Endothelial cell of umbilical vein (primary cell): ENCODE results near the gene PRKG1. TPM values are rescaled to one million over a fixed set of nuclear protein-coding genes. Genes with fewer than 3 reads are reported as not detected.

ENCODE experiments used
- BruUV-seq: library from RNA; stranded (reverse); fragments of 400-500 nt; replicated peaks from 2 replicates; lab custom pipeline; 2021; lab: Mats Ljungman, UMichigan
- CTCF ChIA-PET: fragments of 300-600, 350-600 bp; sonication (Branson Sonifier 250); formaldehyde crosslinking; loops from one replicate; lab custom pipeline; 2021; ENCODE audit warnings: antibody characterized with exemption, inconsistent platforms; lab: Charles Lee
- POLR2A ChIA-PET: fragments of 300-600, 350-600 bp; sonication (Branson Sonifier 250); formaldehyde crosslinking; loops from one replicate; lab custom pipeline; 2021; ENCODE audit warnings: antibody characterized with exemption, inconsistent platforms; lab: Charles Lee
- DNase-seq: peaks from one replicate; pipeline ENCODE4 v3.0.0-alpha.2; 2011; ENCODE audit warnings: low read depth, low spot score
- FAIRE-seq: peaks from 2 replicates; lab custom pipeline; 2011; peaks lifted over from hg19 to GRCh38; lab: Jason Lieb, UNC
- H2AFZ ChIP-seq: 2 replicates; pipeline ENCODE4 v1.6.0; 2012; ENCODE audit warnings: low read depth, low read length, control low read depth, inconsistent platforms
- H3K27ac ChIP-seq: 2 replicates; pipeline ENCODE4 v1.5.1; 2011; ENCODE audit warnings: low read depth, mild to moderate bottlenecking, control low read depth, low read length, moderate library complexity; ENCODE audit not compliant: insufficient read depth
- H3K27me3 ChIP-seq, 2 experiments: 2 replicates each; pipeline versions ENCODE4 v1.6.0 to v1.6.1; 2011; ENCODE audit warnings: low read length in 2 of 2, mixed read lengths in 1 of 2; ENCODE audit not compliant: control insufficient read depth in 2 of 2, insufficient read depth in 2 of 2
- H3K36me3 ChIP-seq, 2 experiments: 2 replicates in 1 of 2; 3 replicates in 1 of 2; pipeline ENCODE4 v1.5.1; 2011; ENCODE audit warnings: low read length in 2 of 2, mild to moderate bottlenecking in 1 of 2, moderate library complexity in 1 of 2; ENCODE audit not compliant: control insufficient read depth in 2 of 2, insufficient read depth in 2 of 2; ENCODE audit errors: extremely low read depth in 1 of 2
- H3K4me1 ChIP-seq: 3 replicates; pipeline ENCODE4 v1.5.1; 2011; ENCODE audit warnings: mild to moderate bottlenecking, low read length; ENCODE audit not compliant: control insufficient read depth, insufficient read depth; ENCODE audit errors: extremely low read depth
- H3K4me2 ChIP-seq: 2 replicates; pipeline ENCODE4 v1.6.1; 2011; ENCODE audit warnings: low read length, control low read depth, mixed read lengths; ENCODE audit not compliant: insufficient read depth
- H3K4me3 ChIP-seq, 3 experiments: fragments of 200-600 bp in 1 of 3; sonication (generic), shearing (Covaris generic) in 1 of 3; replicated peaks in 1 of 3; 2 replicates each; pipeline ENCODE4 v1.5.1; 2011 to 2016; ENCODE audit warnings: control low read depth in 3 of 3, low read length in 3 of 3, mild to moderate bottlenecking in 2 of 3, inconsistent platforms in 1 of 3, low read depth in 1 of 3, moderate library complexity in 1 of 3; ENCODE audit not compliant: insufficient read depth in 1 of 3
- H3K79me2 ChIP-seq: 2 replicates; pipeline ENCODE4 v1.6.0; 2012; ENCODE audit warnings: low read length, inconsistent platforms; ENCODE audit not compliant: control insufficient read depth, insufficient read depth
- H3K9ac ChIP-seq: replicated peaks from 2 replicates; pipeline ENCODE3; 2011; ENCODE audit warnings: low read length, control low read depth; ENCODE audit not compliant: insufficient read depth; ENCODE audit errors: extremely low read depth
- H3K9me1 ChIP-seq: replicated peaks from 3 replicates; pipeline ENCODE4 v1.6.0; 2011; ENCODE audit warnings: mild to moderate bottlenecking, low read length; ENCODE audit not compliant: control insufficient read depth, insufficient read depth; ENCODE audit errors: extremely low read depth
- H3K9me3 ChIP-seq: replicated peaks from 2 replicates; pipeline ENCODE4 v1.5.1; 2012; ENCODE audit warnings: low read length, inconsistent platforms; ENCODE audit not compliant: control insufficient read depth, insufficient read depth
- H4K20me1 ChIP-seq: replicated peaks from 2 replicates; pipeline ENCODE3; 2011; ENCODE audit warnings: mild to moderate bottlenecking, low read length; ENCODE audit not compliant: control insufficient read depth, insufficient read depth; ENCODE audit errors: extremely low read depth
- CTCF ChIP-seq, 2 donors: IDR thresholded peaks; 1 replicate in 1 of 2; 2 replicates in 1 of 2; pipeline ENCODE4 v1.5.1; 2011; ENCODE audit warnings: low read length in 2 of 2, mild to moderate bottlenecking in 2 of 2, moderate library complexity in 2 of 2, control low read depth in 1 of 2, inconsistent platforms in 1 of 2, low read depth in 1 of 2; ENCODE audit not compliant: insufficient read depth in 1 of 2; ENCODE audit errors: extremely low read depth in 1 of 2
- EZH2 ChIP-seq: IDR thresholded peaks from 2 replicates; pipeline ENCODE4 v1.6.1; 2012; ENCODE audit warnings: borderline replicate concordance, low read depth, mild to moderate bottlenecking, moderate library complexity, low read length, inconsistent platforms; ENCODE audit not compliant: severe bottlenecking
- FOS ChIP-seq: IDR thresholded peaks from 2 replicates; pipeline ENCODE4 v1.6.1; 2011; ENCODE audit warnings: mild to moderate bottlenecking, low read length, moderate library complexity, borderline replicate concordance; ENCODE audit not compliant: insufficient read depth
- GATA2 ChIP-seq: IDR thresholded peaks from 2 replicates; pipeline ENCODE4 v1.7.0; 2011; ENCODE audit warnings: low read depth, mild to moderate bottlenecking, moderate library complexity, mixed read lengths, low read length; ENCODE audit not compliant: insufficient read length, insufficient read depth
- JUN ChIP-seq: IDR thresholded peaks from 2 replicates; pipeline ENCODE4 v1.6.1; 2011; ENCODE audit warnings: borderline replicate concordance, low read depth; ENCODE audit not compliant: insufficient read length, insufficient read depth
- MYC ChIP-seq: IDR thresholded peaks from one replicate; pipeline ENCODE4 v1.6.1; 2011; ENCODE audit warnings: mild to moderate bottlenecking, low read depth, low read length
- POLR2A ChIP-seq: IDR thresholded peaks from 2 replicates; pipeline ENCODE4 v1.6.1; 2012; ENCODE audit warnings: low read depth, mild to moderate bottlenecking, control low read depth, low read length
- POLR2AphosphoS5 ChIP-seq: IDR thresholded peaks from 2 replicates; pipeline ENCODE4 v1.6.1; 2012; ENCODE audit warnings: low read depth, mild to moderate bottlenecking, control low read depth, low read length, moderate library complexity; ENCODE audit not compliant: insufficient read depth
- dilution Hi-C: fragments of 300-500 bp; cut with MboI; formaldehyde crosslinking; loops from one replicate; pipeline ENCODE4 v1.15.0; 2019; ENCODE audit warnings: low sequenced_read_pairs; ENCODE audit not compliant: extremely low pct_ligation_motif_present
- intact Hi-C: fragments of 100-400 bp; cut with micrococcal nuclease; formaldehyde crosslinking; loops from one replicate; pipeline ENCODE4 v1.10.0; 2022
- polyA plus RNA-seq, 4 experiments: library from polyadenylated mRNA; depleted of rRNA in 3 of 4; stranded (reverse) in 3 of 4; unstranded in 1 of 4; fragments of >200 nt; gene quantifications; 2 replicates each; pipeline versions ENCODE4 v1.2.1 to v1.2.3, GENCODE V29; 2011 to 2012; ENCODE audit warnings: missing spikeins in 1 of 4
- total RNA-seq: library from RNA; stranded (reverse); gene quantifications from 2 replicates; pipeline ENCODE4 v1.2.3, GENCODE V29; 2021
- TF ChIP-seq, protein P1 (sequence below): IDR thresholded peaks from 2 replicates; pipeline ENCODE4 v1.6.1; 2011; ENCODE audit not compliant: insufficient read depth, insufficient read length

Gene PRKG1
- total and polyA plus RNA-seq, 2 donors (not counting 3 experiments of a cell fraction or from before 2014, with no cell fraction given): 0.01 to 0.18 TPM

- POLR2A ChIA-PET: no interaction called here
- Histone ChIP-seq H3K36me3 (no peaks in the 10 kb centered on the region), H3K4me3 (no peak overlapping the region), H3K4me2 (no peak overlapping the region), H3K9me1 (no peaks in the 10 kb centered on the region), H4K20me1 (no peaks in the 10 kb centered on the region), H3K79me2 (no peaks in the 10 kb centered on the region), H3K27ac (no peak overlapping the region), H2AFZ (no peak overlapping the region), H3K9me3 (no peaks in the 10 kb centered on the region), H3K4me1 (no peaks in the 10 kb centered on the region), H3K9ac (no peak overlapping the region), H3K27me3 (no peaks in the 10 kb centered on the region)
- dilution Hi-C loops (no loop called here), intact Hi-C loops (loop anchor here (1.0 to 10.0 kb wide), 6 partner anchors 322 to 1152 kb away; partner anchors contain the start of gene CSTF2T)
- FAIRE-seq (no peak), DNase-seq (no peak)
- no TSS peak for BruUV-seq
- TF ChIP-seq MYC (no peak), GATA2 (no peak), POLR2AphosphoS5 (no peak), POLR2A (no peak), FOS (no peak), CTCF (IDR thresholded peaks at IDR 0.05; ENCODE audit: extremely low read depth in 1 of 2, insufficient read depth in 1 of 2, low read depth in 1 of 2, low read length in 2 of 2) (no peak), EZH2 (no peak), JUN (no peak)
- TF ChIP-seq, protein P1, sequence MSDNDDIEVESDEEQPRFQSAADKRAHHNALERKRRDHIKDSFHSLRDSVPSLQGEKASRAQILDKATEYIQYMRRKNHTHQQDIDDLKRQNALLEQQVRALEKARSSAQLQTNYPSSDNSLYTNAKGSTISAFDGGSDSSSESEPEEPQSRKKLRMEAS: no peak
- CTCF ChIA-PET: interaction anchor here (0.8 to 3.7 kb wide), 20 partner anchors 9 to 1155 kb away, joined by 3 to 86 read pairs (median 5); partner anchors contain the start of gene PRKG1
Measured at GRCh38 chr10:51063166-51063565, 11.1 kb upstream of the PRKG1 start.
